ENCODE measurements around the gene ADGB. TPM values are rescaled to one million over a fixed set of nuclear protein-coding genes. Genes with fewer than 3 reads are reported as not detected.

Gene ADGB
- total RNA-seq, 1 donor from 2014 or later: not detected

DNA sequence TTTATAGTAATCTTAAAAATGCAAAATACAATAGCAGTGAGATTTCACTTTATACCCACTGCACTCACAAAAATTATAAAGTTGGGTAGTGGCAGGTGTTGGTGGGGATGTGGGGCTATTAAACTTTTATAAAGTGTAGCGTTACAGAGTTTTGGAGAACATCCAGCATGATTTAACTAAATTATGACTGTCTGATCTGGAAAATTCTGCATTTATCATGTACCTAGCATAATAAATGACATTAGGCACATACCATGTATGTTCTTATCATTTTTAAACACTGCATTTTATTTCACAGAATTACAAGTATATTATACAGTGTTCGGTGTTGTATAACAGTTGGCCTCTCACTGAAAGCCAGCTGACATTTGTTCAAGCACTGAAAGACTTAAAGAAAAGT, 169.9 kb downstream of the ADGB start:
- no peak overlapping the region for H3K4me3 Mint-ChIP-seq (ENCODE audit: unreplicated experiment)
- H3K4me1 Mint-ChIP-seq (ENCODE audit: low read depth, unreplicated experiment): no peaks in the 10 kb centered on the region
- H3K36me3 Mint-ChIP-seq (ENCODE audit: unreplicated experiment): no peaks in the 10 kb centered on the region
- H3K9me3 Mint-ChIP-seq (ENCODE audit: unreplicated experiment): peaks cover 2% of the 10 kb centered on the region
- TF ChIP-seq, protein P1, sequence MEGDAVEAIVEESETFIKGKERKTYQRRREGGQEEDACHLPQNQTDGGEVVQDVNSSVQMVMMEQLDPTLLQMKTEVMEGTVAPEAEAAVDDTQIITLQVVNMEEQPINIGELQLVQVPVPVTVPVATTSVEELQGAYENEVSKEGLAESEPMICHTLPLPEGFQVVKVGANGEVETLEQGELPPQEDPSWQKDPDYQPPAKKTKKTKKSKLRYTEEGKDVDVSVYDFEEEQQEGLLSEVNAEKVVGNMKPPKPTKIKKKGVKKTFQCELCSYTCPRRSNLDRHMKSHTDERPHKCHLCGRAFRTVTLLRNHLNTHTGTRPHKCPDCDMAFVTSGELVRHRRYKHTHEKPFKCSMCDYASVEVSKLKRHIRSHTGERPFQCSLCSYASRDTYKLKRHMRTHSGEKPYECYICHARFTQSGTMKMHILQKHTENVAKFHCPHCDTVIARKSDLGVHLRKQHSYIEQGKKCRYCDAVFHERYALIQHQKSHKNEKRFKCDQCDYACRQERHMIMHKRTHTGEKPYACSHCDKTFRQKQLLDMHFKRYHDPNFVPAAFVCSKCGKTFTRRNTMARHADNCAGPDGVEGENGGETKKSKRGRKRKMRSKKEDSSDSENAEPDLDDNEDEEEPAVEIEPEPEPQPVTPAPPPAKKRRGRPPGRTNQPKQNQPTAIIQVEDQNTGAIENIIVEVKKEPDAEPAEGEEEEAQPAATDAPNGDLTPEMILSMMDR (IDR thresholded peaks at IDR 0.05; ENCODE audit: partially characterized antibody, unreplicated experiment): no peak
- no peak for DNase-seq
- H3K27me3 Mint-ChIP-seq (ENCODE audit: unreplicated experiment): no peaks in the 10 kb centered on the region
- no peak overlapping the region for H3K27ac Mint-ChIP-seq (ENCODE audit: unreplicated experiment)

DNA sequence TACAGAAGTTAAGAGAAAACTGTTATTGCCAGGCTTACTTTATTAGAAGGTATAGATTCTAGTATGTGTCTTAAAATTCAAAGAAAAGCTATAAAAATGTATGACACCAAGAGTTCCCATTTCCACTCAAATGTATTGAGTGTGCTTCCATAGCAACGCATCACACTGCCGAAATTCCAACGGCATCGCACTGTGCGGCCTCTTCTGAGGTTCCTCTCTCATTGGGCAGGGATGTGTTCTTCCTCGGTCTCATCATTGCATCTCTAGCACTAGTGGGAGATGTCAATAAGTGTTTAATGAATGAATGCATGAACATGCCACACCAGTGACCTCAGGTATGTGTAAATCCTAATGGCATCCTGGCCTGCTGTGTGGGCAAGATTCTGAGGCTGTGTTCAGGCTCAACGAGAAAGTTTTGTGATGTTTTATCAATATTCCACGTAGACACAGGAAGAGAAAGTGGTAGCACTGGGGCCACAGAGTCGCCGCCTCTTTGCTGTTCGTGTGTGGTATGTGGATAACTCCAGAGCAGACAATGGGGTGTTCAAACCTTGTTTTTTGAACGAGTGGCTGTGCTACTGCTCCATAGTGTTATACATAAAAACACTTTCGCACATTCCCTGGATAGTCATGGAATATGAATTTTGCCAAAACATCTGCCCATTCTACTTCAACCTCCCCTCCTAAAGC, 171.6 kb downstream of the ADGB start:
- H3K27ac Mint-ChIP-seq (ENCODE audit: unreplicated experiment): no peak overlapping the region

DNA sequence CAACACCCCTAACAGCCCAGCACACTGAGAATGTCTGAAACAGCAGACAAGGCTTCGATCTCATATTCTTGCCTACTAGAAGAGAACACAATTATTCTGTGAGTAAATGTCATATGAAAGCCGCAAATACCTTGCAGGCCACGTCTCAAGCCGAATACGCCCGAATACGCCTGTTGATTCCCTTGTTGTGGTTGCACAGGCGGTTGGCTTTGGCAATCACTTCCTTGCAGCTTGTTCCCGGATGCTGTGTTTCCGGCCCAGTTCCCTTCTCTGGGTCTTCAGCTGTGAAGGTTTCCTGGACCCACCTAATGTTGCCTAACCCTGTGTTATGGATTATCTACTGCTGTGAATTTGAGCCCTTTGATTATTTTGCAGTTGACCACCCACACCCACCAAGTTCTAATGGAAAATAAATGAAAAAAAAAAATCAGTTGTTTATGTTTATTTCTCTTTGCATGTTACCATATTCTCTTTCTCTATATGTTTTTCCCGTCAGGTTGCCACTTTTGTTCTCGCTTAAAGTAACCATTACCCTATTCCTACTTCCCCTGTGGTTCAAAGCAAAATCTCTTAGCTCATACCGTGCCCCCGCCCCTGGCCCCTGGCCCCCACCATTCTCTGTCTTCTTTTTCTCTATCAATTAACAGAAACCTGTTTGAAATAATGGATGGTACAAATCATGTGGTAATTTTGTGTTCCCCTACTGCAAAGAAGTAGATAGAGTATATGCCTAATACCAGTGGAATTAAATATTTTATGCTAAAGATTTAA, 172.4 kb downstream of the ADGB start:
- Mint-ChIP-seq H3K27me3 (ENCODE audit: unreplicated experiment) (no peaks in the 10 kb centered on the region), H3K27ac (ENCODE audit: unreplicated experiment) (no peak overlapping the region), H3K9me3 (ENCODE audit: unreplicated experiment) (peaks cover 2% of the 10 kb centered on the region), H3K4me3 (ENCODE audit: unreplicated experiment) (no peak overlapping the region), H3K36me3 (ENCODE audit: unreplicated experiment) (no peaks in the 10 kb centered on the region), H3K4me1 (ENCODE audit: low read depth, unreplicated experiment) (no peaks in the 10 kb centered on the region)
- TF ChIP-seq, protein P1 (IDR thresholded peaks at IDR 0.05; ENCODE audit: partially characterized antibody, unreplicated experiment): no peak
- DNase-seq: no peak

More for the DNA sequence above, 171.6 kb downstream of the ADGB start:
- no peaks in the 10 kb centered on the region for H3K4me1 Mint-ChIP-seq (ENCODE audit: low read depth, unreplicated experiment)
- DNase-seq: no peak
- H3K9me3 Mint-ChIP-seq (ENCODE audit: unreplicated experiment): peaks cover 2% of the 10 kb centered on the region
- no peaks in the 10 kb centered on the region for H3K27me3 Mint-ChIP-seq (ENCODE audit: unreplicated experiment)
- TF ChIP-seq, protein P1 (IDR thresholded peaks at IDR 0.05; ENCODE audit: partially characterized antibody, unreplicated experiment): no peak
- no peaks in the 10 kb centered on the region for H3K36me3 Mint-ChIP-seq (ENCODE audit: unreplicated experiment)
- H3K4me3 Mint-ChIP-seq (ENCODE audit: unreplicated experiment): no peak overlapping the region

DNA sequence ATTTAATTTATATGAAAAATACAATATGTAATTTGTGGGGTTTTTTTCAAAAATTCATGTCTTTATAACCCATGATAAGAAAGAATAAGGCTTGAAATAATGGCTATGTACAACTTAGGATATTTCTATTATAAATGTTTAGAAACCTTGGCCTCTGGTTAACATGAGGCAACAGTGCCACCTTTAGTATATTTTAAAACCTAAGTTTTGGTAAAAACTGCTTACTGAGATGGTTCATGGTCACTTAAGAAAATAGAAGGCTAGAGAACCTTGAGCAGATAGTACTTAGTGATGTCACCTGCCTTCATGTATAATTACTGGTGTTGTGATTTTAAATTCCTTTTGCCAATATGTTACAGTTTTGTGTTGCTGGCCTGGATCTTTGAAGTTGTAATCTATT, 176.4 kb downstream of the ADGB start:
- no peak for DNase-seq
- Mint-ChIP-seq H3K36me3 (ENCODE audit: unreplicated experiment) (no peaks in the 10 kb centered on the region), H3K9me3 (ENCODE audit: unreplicated experiment) (no peaks in the 10 kb centered on the region), H3K4me1 (ENCODE audit: low read depth, unreplicated experiment) (no peaks in the 10 kb centered on the region), H3K27me3 (ENCODE audit: unreplicated experiment) (no peaks in the 10 kb centered on the region), H3K4me3 (ENCODE audit: unreplicated experiment) (no peak overlapping the region), H3K27ac (ENCODE audit: unreplicated experiment) (no peak overlapping the region)
- TF ChIP-seq, protein P1 (IDR thresholded peaks at IDR 0.05; ENCODE audit: partially characterized antibody, unreplicated experiment): no peak

DNA sequence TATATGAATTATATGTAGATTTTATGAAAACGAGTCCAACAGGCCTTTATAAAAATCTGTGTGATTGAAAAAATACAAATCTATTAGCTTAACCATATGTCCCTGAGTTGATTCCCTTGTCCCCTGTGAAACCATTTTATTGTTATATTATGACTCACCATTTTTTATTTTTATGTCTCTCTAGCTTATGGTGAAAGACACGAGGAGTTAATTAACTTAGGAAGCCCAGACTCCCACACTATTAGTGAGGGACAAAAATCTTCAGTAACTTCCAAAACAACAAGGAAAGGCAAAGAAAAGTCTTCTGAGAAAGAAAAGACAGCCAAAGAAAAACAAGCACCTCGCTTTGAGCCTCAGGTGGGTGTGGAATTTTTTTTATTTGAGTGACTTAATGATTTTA, 183.1 kb downstream of the ADGB start:
- H3K4me1 Mint-ChIP-seq (ENCODE audit: low read depth, unreplicated experiment): no peaks in the 10 kb centered on the region
- no peaks in the 10 kb centered on the region for H3K36me3 Mint-ChIP-seq (ENCODE audit: unreplicated experiment)
- TF ChIP-seq, protein P1 (IDR thresholded peaks at IDR 0.05; ENCODE audit: partially characterized antibody, unreplicated experiment): no peak
- DNase-seq: no peak
- H3K4me3 Mint-ChIP-seq (ENCODE audit: unreplicated experiment): no peak overlapping the region
- no peaks in the 10 kb centered on the region for H3K27me3 Mint-ChIP-seq (ENCODE audit: unreplicated experiment)
- no peak overlapping the region for H3K27ac Mint-ChIP-seq (ENCODE audit: unreplicated experiment)
- no peaks in the 10 kb centered on the region for H3K9me3 Mint-ChIP-seq (ENCODE audit: unreplicated experiment)

All from glutamatergic neuron (in vitro differentiated cells).